NCI-H526 (cell line): ENCODE data around the gene LDLRAP1.
A peak's percentile ranks its signal among the peaks of the same experiment; 100 is the strongest.

Experiments used
- DNase-seq, 2 experiments: peaks; one replicate each; lab custom pipeline; 2025; lab: John Stamatoyannopoulos, UW

LDLRAP1 gene

DNA sequence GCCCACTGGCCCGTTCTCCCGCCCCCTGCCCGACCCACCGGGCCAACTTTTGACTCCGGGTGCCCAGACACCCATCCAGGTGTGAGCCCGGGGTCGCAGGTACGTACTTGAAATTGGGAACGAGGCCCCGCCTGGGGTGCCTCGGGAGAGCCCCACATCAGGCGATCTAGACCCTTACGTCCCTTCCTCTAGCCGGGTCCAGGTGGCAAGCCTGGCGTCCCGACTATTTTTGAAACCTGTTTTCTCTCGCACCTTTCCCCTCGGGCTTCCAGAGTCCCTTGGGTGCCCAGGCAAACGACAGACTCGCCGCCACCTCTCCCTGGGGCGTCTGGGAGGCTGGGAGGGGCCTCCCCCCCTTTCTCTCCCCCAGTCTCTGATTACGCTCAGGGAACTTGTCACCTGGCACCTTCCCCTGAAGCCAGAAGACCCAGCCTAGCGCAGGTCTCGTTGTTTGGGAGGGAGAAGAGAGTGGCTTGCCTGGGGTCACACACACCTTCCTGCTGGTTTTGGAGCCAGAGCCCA is 898 bp downstream of the LDLRAP1 start:
- peak in 1 of 2 experiments; percentile 55 for DNase-seq

DNA sequence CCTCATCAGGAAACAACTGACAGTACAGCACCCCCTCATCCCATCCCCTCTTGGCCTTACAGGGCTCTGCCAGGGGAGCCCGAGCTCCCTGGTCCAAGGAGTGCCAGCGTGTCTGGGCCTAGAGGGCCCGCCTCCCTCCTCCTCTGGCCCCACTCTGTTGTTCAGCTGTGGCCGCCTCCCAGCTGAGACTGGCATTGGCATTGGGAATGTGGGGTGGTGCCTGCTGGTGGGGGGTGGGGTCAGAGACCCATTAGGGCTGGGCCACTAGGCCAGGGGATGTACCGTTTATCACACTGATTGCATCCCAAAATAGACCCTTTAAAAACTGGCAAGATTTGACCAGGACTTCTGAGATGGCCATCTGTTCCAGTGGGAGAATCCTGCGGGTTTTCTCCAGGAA is 1.4 kb downstream of the LDLRAP1 start:
- DNase-seq: peak in 1 of 2 experiments; percentile 24

DNA sequence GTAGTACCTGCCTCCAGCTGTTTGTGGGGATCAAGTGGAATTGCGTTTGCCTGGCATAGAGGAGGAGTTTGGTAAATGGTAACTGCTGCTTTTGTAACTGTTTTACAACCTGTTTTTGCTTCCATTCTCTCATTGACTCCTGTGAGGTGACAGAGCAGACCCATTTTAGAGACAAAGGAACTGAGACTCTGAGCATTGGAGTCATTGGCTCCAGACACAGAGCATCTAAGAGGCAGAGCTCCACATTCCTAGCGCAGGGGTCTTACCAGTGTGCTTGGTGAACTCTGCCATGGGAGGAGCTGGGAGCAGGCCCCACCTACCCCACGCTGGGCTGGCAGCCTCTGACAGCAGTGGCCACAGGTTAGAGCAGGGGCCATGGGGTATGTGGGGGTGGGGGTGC is 2.4 kb downstream of the LDLRAP1 start:
- no peak for DNase-seq

DNA sequence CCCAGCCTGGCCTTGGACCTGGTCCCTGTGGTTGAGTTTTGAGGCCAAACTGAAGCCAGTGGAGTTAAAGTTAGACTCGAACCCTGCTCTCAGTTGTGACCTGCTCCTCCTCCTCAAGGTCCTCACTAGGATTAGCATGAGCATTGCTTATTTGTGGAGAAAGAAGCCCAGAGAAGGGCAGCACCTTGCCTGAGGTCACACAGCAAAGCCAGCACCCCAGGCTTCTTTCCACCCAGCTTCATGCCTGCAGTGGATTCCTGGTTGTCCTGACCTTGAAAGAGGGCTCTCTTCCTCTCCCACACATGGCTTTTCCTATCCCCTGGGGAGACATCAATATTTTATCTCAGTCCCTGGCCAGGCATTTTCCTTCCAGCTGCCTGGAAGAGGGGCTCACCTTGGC is 2.8 kb downstream of the LDLRAP1 start:
- DNase-seq: peak in 1 of 2 experiments; percentile 32

DNA sequence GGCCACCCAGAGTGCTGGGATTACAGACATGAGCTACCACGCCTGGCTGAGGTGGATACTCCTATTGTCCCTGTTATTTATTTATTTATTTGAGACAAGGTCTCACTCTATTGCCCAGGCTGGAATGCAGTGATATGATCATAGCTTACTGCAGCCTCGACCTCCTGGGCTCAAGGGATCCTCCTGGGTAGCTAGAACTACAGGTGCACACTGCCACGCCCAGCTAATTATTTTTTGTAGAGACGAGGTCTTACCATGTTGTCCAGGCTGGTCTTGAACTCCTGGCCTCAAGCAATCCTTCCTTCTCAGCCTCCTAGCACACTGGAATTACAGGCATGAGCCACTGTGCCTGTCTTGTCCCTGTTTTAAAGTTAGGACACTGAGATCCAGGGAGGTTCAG is 5.2 kb downstream of the LDLRAP1 start:
- no peak for DNase-seq

DNA sequence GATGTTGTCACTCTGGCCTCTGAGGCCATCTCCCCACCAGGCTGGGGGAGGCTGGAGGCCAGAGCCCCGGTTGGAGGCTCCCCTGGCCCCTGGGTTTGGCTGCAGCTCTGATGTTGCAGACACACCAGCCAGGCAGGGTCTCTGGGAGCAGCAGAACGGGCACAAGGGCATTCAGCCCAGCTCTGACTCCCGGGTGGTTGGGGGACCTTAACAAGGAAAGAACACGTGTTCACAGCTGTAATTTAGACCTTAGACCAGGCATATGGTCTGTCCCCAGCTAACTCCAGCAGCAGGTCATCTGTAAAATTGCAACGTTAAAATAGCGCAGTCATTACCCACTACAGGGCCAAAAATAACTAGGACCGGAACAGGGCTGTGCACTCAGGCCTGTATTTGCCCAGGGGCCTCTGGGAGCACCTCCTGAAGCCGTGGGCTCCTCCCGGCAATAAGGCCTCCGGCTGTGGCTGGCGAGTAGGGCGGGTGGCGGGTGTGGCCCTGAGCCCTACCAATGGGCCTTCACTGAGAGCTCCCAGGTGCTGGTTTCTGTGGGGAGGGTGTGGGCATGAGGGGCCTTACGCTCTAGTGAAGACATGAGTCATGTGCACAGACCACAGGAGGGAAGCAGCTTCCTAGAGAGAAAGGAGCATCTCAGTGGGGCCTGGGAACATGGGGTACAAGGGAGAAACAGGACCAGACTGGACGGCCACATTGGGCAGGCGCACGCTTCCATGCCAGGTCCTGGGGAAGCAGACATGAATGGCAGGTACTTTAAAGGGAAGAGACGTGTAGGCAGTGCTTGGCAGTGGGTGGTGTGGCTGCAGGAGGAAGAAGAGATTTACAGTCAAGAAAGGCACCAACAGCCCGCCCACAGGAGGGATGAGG is 6.1 kb downstream of the LDLRAP1 start:
- peak in 1 of 2 experiments; percentile 22 for DNase-seq

DNA sequence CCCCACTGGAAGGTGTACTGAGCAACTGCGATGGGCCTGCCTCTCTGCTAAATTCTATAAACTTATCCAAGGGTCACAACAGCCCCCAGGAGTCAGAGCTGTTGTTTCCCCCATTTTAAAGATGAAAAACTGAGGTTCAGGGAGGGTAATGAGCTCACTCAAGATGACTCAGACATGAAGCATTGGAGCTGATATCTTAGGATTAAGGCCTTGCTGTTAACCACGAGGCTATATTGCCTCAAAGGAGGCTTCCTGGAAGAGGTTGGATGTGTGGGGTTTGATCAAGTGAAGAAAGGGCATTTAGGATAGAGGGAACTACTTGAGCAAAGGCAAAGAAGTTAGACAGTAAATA is 6.7 kb downstream of the LDLRAP1 start:
- no peak for DNase-seq

DNA sequence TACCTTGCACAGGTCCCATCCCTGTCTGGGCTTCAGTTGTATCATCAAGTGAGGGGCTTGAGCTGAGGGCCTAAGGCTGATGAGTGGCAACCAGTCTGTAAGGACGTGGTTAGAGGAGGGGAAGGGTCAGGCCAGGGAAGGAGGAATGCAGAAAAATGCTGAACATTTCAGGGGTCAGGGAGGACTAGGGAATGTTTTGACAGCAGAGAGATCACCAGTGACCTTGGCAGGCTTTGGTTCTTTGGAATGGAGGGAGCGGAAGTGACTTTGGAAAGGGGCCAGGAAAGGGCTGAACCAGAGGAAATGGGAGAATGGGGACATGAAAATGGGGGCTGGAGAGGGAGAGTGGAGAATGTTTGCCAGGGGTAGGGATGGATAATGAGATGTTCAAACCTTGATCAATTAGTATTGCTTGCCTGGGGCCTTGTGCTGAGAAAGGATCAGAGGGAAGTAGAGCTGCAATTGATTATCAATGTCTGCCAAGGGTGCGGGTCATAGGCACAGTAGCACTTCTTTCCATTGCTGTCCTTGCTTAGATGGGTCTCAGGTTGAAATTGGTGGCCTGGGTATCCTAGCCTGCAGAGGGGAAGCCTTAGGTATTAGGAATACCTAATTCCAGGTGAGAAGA is 7.4 kb downstream of the LDLRAP1 start:
- DNase-seq: no peak

DNA sequence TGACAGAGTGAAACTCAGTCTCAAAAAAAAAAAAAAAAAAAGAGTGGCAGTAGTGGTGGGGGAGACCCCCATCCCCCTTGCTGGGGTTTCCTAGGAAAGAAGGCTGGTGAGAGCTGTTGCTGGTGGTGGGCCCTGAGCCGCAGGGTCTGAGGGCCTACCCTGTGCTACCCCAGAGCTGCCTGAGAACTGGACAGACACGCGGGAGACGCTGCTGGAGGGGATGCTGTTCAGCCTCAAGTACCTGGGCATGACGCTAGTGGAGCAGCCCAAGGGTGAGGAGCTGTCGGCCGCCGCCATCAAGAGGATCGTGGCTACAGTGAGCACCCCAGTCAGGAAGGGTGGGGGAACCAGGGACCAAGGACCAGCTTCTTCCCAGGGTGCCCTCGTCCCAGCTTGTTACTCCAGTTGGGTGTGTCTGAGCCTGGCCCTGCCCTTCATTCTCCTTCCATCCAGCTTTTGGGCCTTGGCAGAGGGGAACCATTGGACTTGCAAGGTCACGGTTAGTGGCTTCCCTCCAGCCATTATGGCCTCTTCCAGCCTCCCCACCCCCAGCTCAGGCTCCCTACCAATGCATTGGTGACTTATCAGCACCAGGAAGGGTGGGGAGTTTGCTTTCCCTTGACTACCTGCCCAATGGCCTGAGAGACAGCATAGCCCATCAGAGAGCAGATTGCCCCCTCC is 10.5 kb downstream of the LDLRAP1 start:
- no peak for DNase-seq

DNA sequence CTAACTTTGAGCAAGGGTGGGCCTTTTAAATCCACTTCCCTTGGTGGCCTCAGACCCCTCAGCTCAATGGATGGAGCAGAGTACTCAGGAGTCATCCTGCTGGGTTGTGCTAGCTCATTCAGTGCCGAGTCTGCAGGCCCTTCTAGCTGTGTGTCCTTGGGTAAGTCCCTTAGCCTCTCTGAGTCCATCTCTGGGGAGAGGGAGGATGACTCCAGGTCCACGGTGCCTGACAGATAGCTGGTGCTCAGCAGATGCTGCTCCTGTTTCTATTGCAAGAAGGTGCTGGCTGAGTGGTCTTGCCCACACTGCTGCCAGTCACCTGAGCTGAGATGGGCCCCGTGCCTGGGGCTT is 11.0 kb downstream of the LDLRAP1 start:
- no peak for DNase-seq

DNA sequence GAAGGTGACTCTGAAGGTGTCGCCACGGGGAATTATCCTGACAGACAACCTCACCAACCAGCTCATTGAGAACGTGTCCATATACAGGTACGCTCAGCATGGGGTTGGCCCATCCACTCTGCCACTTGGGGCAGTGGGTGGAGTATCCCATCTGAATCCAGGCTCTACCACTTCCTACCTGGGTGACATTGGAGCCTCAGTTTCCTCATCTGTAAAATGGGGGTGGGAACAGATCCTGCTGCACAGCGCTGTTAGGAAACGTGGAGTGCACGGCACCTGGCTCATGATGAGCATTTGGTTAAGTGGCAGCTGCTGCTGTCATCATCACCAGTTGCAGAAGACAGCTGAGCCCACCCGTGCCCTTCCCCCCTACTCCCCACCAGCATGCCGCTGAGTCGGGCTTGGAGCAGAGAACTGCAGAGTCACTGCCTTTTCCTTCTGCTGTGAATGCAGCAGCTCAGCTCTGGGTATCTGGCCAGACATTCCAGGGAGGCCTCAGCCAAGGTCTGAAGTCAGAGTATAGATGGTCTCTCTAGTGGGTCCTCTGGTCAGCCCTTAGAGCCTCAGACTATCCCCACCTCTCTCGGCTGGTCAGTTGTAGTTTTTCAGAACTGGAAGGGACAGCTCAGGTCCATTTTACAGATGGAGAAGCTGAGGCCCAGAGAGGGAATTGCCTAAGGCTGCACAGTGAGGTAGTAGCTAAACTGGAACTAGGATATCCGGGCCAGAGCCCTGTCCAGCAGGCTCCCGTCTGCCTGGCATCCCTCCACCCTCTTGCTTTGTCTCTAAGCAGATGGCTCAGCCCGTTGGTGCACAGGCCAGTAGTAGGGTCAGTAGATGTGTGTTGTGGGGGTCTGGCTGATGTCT is 11.7 kb downstream of the LDLRAP1 start:
- no peak for DNase-seq

DNA sequence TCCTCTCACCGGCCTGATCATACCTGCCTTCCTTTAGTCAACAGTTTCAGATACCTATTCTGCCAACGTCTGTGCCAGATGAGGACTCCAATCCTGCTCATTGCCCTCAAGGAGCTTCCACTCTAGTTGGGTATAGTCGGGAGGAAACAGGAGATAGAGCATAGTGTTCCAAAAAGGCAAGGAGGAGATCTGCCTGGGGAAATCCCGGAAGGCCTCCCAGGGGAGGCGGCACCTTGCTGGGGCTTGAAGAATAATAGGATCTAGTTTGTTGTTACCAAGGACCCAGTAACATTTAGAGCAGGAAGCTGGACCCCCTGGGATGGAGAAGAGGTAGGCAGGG is 12.3 kb downstream of the LDLRAP1 start:
- no peak for DNase-seq

DNA sequence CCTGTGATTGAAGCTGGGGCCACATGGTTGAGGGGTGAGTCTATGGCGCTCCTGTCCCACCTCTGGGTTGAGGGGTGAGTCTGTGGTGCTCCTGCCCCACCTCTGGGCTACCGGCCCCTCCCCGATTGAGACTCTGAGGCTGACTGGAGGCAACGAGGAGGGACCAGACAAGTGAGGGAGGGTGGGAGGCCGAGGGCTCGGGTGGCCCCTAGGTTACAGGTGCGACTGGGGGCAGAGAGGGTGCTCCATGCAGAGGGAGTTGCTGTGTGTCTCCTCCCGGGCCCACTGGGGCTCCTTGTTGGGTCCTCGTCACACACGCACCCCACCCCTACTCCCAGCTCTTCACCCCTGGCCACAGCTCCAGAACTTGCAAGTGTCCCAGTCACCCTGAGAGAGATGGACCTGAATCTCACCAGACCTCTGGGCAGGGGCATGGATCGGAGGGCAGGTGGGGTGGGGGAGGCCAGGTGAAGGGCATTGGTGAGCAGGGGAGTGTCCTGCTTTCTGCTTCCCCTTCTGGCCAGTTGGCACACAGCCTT is 12.8 kb downstream of the LDLRAP1 start:
- no peak for DNase-seq

DNA sequence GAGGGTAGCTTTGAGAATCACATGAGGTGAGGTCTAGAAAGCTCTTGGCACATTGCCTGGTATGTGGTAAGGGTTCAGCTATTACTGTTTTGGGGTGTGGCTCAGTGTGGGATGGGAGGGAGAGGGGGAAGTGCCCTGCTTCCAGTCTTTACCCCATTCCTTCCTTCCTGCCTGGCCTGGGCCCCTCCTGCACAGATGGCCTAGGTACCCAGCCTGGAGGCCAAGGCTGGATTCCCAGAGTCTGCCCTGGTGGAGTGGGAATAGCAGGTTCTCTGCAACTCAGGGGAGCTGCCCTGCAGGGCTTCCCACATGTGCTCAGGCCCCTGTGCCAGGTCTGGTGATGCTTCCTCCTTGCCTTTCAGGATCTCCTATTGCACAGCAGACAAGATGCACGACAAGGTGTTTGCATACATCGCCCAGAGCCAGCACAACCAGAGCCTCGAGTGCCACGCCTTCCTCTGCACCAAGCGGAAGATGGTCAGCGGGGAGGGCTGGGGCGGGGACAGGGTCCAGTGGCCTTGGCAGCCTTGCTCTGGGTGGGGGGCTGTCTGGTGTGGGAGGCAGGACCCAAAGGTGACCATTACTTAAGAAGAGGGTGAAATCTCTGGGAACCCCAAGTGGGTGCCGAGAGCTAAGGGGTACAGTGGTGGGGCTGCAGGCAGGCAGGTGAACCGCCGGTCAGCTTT is 13.5 kb downstream of the LDLRAP1 start:
- DNase-seq: peak in 1 of 2 experiments; percentile 20

DNA sequence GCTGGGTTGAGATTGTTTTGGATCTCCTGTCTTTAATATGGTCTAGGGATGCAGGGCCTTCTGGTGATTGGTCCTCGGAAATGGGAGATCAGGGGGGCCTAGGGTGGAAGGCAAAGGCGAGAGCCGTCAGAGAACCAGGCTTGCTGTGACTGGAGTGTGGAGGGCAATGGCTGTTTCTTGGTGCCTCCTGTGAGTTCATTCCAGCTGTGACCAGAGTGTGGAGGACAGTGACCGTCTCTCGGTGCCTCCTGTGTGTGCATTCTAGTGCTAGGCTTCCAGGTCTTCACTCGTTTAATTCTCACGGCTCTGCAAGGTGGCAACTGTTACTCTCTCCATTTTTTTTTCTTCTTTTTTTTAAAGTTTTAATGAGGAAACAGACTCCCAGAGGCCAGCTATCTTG is 14.1 kb downstream of the LDLRAP1 start:
- no peak for DNase-seq

DNA sequence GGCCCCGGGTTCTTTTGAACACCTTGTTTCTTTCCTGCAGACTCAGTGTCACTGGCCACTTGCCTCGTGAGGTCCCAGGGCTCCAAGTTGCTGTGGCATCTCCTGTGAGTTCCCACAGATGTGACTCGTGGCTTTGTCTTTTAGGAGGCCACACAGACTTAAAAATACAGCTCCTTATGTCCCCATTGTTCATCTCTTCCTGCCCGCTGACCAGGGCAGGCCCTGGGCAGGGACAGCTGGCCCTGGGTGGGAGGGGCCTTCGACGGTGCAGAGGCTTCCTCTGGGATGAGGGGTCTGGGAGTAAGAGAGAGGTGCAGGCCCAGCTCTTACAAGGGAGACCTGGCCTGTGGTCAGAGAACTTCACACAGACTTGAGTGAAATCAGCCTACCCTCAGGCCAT is 15.6 kb downstream of the LDLRAP1 start:
- no peak for DNase-seq

DNA sequence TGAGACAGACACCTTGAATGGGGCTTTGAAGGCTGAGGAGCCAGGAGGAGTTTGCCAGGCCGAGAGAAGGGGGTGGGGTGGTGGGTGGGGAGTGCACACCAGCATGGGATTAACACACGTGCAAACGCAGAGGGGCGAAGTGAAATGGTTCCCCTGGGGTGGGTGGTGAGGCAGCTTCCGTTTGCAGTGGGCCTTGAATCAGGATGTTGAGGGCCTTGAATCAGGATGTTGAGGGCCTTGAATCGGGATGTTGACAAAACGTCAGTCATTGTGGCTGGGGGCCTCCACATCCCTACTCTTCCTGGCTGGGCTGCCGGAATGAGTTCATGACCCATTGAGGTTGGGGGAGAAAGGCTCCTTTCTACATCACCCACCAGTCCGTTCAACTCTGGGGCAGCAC is 16.6 kb downstream of the LDLRAP1 start:
- DNase-seq: no peak

DNA sequence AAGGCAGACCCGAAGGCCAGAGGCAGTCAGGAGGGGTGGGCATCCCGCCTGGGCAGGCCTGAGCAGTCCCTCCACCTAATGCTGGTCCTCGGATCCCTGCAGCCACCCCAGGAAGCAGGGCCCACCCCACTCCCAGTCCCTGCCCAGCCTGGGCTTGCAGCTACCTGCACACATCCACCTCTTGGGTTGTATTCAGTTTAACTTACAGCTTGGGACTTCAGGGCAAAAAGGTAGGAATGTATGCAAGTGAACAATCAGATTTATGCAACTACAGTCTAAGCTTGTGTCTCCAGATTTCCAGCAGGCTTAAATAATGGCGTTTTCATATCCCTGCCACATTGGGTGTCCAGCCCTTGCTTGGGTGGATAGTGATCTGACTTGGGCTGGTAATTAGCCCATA is 17.4 kb downstream of the LDLRAP1 start:
- no peak for DNase-seq

DNA sequence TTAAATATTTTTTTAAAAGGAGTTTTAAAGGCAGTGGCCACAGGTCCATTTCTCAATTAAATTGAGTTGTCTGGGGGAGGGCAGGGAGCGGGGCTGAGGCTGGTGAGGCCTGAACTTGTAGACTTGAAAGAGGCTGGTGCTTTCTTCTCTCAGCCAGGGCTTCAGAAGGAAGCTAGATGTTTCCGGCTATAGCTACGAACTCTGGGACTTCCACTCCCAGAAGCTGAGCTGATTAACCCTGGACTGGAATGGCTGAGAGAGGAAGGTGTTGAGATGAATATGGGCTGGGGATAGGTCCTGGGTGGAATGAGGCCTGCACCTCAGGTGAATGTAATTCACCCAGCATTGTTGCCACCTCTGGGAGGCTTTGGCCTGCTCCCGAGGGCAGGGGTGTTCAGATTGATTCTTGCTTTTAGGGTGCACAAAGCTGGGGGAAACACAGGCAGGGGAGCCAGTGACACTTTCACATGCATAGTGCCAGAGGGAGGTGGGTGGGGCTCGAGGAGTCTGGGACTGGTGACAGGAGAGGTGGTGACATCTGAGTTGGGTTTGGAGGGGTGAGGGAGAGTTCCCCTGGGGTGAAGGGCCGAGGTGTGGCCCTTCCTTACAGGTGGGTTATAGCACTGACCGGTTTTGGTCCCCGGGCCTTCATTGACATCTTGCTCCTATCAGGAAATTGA is 18.2 kb downstream of the LDLRAP1 start:
- DNase-seq: no peak

DNA sequence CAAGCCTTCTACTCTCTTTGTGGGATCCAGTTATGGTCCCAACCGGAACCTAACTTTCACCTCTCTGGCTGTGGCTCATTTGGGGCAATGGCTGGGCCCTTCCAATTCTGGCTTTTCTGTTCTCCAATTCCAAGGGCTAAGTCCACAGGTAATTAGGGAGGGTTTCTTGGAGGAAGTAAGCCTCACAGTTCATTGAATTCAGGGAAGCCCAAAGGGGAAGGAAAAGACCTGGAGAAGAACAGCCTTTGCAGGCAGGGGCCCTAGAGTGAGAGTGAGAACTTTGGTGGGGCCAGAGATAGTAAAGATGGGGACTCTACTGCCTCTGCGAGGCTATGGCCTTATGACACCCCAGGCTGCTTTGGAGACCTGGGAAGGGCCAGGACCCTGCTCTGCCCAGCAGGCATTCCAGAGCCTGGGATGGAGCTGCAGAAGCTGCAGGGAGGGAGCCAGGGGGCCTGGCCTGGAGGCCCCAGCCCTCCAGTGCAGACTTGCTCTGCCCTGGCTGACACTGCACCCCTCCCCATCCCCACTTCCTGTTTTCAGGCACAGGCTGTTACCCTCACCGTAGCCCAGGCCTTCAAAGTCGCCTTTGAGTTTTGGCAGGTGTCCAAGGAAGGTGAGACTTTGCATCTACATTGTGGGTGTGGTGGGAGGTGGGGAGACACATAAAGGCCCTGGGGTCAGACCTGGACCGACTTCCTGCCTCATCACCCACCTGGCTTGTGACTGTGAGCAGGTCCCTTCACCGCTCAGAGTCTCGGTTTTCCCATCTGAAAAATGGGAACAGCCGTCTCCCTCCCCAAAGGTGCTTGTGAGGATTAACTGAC is 18.9 kb downstream of the LDLRAP1 start:
- peak; percentile 31 to 51 for DNase-seq
